MV-4-11 (cell line): ENCODE measurements around the gene C1orf50.
"Not testable (repeated sequence)": the region's sequence is repeated elsewhere in the genome, so short reads cannot be mapped to it uniquely, and the experiment has no call there.

ENCODE experiments used
- DNase-seq: peaks from one replicate; lab custom pipeline; 2025; lab: John Stamatoyannopoulos, UW

C1orf50 gene

DNA sequence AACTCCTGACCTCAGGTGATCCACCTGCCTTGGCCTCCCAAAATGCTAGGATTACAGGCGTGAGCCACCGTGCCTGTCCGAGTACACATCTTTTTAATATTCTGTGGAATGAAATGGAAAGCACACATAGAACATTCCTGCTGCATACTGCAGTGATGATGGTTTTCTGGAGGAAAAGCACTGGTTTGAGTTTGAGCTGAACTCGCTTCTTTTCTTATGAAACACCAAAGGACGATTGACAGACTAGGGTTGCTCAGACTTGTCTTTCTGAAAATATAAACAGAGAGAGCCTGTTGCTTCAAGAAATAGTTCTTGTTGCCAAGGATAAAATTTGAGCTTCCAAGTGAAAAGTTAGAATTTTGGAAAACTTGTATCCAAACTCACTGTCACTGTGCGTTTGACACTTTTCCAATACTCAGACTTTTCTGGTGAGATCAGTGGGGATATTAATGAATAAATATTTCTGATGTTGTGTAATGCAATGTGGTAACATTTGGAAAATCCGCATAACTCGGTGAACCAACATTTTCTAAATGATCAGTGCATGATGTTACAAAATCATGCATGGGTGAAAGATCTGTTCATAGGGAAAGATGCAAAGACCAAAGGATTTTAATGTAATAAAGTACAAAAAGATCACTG is 34.9 kb downstream of the C1orf50 start:
- DNase-seq = no peak

- no peak for DNase-seq
Observed at GRCh38 chr1:42806171-42806570, 39.1 kb downstream of the C1orf50 start.

GRCh38 chr1:42806593-42806992 is 39.5 kb downstream of the C1orf50 start:
- DNase-seq = no peak

- DNase-seq = no peak
Observed at GRCh38 chr1:42807056-42807668, 40.1 kb downstream of the C1orf50 start.

DNA sequence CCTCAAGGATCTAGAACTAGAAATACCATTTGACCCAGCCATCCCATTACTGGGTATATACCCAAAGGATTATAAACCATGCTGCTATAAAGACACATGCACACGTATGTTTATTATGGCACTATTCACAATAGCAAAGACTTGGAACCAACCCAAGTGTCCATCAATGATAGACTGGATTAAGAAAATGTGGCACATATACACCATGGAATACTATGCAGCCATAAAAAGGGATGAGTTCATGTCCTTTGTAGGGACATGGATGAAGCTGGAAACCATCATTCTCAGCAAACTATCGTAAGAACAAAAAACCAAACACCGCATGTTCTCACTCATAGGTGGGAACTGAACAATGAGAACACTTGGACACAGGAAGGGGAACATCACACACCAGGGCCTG is 47.8 kb downstream of the C1orf50 start:
- not testable (repeated sequence) for DNase-seq

GRCh38 chr1:42815941-42816584 is 49.0 kb downstream of the C1orf50 start:
- DNase-seq = no peak

DNA sequence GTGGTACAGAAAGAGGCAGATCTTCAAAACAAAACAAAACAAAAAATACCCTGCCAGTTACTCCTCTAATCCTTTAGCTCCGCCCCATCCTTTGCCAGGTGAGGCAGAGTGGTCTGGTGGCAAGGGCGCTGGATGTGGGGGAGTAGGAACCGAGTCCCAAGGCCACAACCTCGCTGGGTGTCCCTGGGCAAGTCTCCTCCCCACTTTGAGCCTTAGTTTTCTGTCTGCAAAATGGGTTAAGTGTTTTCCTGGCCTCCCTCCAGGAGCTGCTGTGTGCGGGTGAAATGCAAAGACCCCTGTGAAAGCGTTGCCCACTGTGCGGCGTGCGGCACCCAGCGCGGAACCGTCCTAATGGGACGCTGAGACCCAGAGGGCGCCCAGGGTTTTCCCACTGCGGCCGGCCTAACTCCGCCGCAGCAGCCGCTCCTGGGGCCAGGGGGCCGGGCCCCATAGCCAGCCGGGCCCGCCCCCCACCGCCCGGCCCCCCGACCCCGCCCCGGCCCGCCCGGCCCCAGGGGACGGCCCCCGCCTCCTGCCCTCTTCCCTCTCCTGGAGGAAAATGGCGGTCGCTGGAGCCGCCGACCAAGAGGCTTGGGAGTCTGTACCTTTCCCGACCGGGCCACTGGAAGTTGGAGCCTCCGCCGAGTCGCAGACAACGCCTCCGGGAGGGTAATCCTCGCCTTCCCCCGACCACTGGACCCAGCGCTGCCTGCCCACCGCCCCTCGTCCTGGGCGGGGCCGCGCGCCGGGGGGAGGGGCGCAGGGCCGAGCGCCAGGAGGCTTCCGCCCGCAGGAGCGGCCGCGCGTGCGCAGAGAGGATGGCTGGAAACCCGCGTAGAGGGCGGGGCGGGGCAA is 49.8 kb downstream of the C1orf50 start, which contains the start of the genes ERMAP and SVBP:
TSS of gene ERMAP (plus strand) at position 538 of the 855 bp plus-strand sequence. CDS start 13,327 bp downstream, outside the sequence.
TSS of gene SVBP (minus strand) at position 813 of the 855 bp plus-strand sequence. CDS start 853 bp downstream, outside the sequence.
- DNase-seq = peak; percentile 75

GRCh38 chr1:42817440-42817767 is 50.4 kb downstream of the C1orf50 start:
- no peak for DNase-seq

DNA sequence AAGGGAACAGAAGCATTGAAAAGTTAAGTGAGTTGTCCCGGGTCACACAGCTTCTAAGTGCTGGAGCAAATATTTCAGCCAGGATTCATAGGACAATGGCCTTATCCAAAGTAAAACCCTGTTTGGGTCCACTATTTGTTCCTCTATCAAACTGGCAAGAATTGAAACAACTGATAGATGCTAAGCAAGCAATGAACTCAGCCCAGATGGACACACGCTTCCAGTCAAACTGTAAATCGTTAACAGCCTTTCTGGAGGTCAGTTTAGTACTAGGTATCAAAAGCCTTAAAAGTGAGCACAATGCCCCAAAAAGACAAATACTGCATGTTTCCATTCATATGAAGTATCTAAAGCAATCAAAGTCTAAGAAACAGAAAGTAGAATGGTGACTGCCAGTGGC is 50.9 kb downstream of the C1orf50 start:
- DNase-seq = no peak

DNA sequence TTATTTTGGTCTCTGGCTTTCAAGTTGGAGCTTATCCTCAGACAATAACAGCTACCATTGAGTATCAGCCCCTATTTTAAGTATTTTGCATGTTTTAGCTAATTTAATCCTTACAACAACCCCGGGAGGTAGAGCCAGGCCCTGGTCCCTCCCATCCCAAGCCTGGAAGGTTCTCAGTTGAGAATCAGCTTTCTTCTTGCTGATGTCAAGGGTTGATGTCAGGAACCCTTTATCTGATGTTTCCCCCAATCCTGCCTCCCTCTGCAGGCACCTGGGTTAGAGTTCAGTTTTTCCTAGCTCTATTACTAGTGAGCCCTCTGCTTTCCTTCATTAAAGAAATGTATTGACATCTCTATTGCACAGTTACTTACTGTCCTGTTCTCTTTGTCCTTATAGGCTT is 53.8 kb downstream of the C1orf50 start:
- no peak for DNase-seq

GRCh38 chr1:42821690-42822089 is 54.6 kb downstream of the C1orf50 start:
- no peak for DNase-seq

DNA sequence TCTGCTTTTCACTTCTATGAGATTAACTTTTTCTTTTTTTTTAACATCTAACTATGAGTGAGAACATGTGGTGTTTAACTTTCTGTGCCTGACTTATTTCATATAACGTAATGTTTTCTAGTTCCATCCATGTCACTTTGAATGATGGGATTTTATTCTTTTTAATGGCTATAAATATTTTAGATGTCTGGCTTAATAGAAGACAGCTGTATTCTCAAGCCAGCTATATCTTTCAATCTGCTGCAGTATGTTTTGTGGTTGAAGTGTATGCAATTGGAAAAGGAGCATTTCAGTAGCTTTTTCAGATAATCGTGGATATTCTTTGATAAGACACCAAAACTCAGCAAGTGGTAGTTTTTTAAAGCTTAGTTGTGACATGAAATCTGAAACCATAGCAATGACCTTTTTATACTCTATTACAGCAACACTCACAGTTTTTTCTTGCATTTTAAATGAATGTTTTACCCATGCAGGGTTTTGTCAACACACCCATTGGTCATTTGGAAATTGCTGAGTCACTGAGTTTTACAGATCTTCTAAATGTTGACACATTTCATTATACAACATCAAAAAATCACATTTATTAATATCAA is 55.8 kb downstream of the C1orf50 start:
- no peak for DNase-seq

DNA sequence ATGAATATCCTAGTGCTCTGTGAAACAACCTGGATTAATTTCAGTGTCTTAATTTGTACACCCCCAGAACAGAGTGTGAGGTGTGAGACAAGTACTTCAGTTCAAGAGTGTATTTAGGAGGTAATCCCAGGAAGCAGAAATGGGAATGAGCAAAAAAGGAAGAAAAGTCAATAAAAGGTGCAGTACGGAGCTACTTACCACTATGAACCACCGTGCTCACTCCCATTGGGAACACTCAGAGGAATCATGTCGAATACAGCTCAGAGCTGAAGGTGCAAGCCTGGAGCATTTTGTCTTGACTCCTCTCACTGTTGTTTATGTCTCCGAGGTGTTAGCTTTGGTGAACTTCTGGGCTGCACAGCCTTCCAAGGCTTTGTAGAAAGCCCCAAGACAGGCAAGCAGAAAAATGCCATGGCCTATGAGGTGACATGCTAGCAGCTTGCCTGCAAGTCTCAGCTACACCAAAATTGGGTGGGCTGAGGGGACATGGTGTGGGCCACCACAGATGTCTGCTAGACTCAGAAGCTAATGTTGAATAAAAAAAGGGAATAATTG is 57.5 kb downstream of the C1orf50 start:
- no peak for DNase-seq

DNA sequence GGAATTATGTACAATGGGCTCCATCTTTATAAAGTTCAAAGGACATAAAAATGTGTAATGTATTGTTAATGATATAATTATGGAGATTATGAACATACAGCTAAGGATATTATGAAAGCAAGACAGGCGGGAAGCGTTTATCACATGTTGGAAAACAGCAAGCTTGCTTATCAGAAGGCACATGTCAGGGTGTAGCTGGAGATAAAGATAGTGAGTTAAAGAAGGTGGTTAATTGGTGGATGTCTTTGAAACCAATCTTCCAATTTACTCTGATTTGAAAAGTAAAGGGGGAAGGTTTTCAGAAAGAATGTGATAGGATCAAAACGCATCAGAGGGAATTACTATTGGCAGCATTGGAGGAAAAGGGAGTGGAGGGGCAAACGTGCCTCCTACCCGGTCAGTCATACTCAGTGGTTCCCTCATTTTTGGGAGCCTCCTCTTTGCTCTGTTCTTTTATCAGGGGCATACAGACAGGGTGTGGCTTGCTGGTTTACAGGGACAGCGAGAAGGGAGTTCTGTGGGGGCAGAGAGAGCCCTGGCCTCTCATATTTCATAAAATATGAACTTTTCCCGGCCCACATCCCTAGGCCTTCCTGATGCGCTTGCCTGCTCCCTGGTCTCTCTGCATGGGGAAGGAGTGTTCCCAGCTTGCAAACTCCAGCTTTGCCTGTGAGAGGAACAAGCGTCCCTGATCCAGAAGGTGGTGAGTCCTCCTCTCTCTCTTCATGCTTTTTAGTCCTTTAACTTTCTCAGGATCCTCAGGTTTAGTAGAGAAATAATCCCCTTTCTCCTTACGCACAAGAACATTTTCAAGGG is 58.2 kb downstream of the C1orf50 start:
- DNase-seq = no peak
